GM10248 (cell line): ENCODE measurements around the gene FRZB.
A peak's percentile ranks its signal among the peaks of the same experiment; 100 is the strongest.
"Not testable (repeated sequence)": the region's sequence is repeated elsewhere in the genome, so short reads cannot be mapped to it uniquely, and the experiment has no call there.

Source experiments
- CTCF ChIA-PET: fragments of 300-600 bp; sonication (Branson Sonifier 250); formaldehyde crosslinking; extraction: SDS; loops from one replicate; lab custom pipeline; 2021; ENCODE audit warnings: antibody characterized with exemption; lab: Yijun Ruan, JAX
- POLR2A ChIA-PET: fragments of 350-650 bp; sonication (Branson Sonifier 250); formaldehyde crosslinking; extraction: SDS; loops from one replicate; lab custom pipeline; 2020; ENCODE audit warnings: antibody characterized with exemption; lab: Yijun Ruan, JAX
- DNase-seq: peaks from one replicate; pipeline ENCODE4 v3.0.0; 2012; ENCODE audit errors: extremely low spot score
- TF ChIP-seq, protein P1 (sequence below): IDR thresholded peaks from 2 replicates; pipeline ENCODE4 v1.5.1; 2012; ENCODE audit warnings: mild to moderate bottlenecking, low read depth; ENCODE audit errors: extremely low read depth, missing control alignments, control extremely low read depth

The FRZB gene

GRCh38 chr2:182885771-182886170 lies 19.3 kb upstream of the FRZB start:
- POLR2A ChIA-PET: no interaction called here
- TF ChIP-seq, protein P1, sequence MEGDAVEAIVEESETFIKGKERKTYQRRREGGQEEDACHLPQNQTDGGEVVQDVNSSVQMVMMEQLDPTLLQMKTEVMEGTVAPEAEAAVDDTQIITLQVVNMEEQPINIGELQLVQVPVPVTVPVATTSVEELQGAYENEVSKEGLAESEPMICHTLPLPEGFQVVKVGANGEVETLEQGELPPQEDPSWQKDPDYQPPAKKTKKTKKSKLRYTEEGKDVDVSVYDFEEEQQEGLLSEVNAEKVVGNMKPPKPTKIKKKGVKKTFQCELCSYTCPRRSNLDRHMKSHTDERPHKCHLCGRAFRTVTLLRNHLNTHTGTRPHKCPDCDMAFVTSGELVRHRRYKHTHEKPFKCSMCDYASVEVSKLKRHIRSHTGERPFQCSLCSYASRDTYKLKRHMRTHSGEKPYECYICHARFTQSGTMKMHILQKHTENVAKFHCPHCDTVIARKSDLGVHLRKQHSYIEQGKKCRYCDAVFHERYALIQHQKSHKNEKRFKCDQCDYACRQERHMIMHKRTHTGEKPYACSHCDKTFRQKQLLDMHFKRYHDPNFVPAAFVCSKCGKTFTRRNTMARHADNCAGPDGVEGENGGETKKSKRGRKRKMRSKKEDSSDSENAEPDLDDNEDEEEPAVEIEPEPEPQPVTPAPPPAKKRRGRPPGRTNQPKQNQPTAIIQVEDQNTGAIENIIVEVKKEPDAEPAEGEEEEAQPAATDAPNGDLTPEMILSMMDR: no peak
- CTCF ChIA-PET: no interaction called here
- DNase-seq: no peak

- no peak for DNase-seq
- POLR2A ChIA-PET: no interaction called here
- TF ChIP-seq, protein P1: no peak
- CTCF ChIA-PET: interaction anchor here (0.7 kb wide), 1 partner anchor 12 kb away, joined by 3 read pairs; no protein-coding TSS in a partner anchor
These were observed 17.0 kb upstream of the FRZB start for GRCh38 chr2:182883451-182883850.

DNA sequence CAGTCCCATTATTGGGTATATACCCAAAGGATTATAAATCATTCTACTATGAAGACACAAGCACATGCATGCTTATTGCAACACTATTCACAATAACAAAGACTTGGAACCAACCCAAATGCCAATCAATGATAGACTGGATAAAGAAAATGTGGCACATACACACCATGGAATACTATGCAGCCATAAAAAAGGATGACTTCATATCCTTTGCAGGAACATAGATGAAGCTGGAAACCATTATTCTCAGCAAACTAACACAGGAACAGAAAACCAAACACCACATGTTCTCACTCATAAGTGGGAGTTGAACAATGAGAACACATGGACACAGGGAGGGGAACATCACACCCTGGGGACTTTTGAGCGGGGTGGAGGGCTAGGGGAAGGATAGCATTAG lies 13.7 kb upstream of the FRZB start:
- CTCF ChIA-PET, DNase-seq, POLR2A ChIA-PET: not testable (repeated sequence)

DNA sequence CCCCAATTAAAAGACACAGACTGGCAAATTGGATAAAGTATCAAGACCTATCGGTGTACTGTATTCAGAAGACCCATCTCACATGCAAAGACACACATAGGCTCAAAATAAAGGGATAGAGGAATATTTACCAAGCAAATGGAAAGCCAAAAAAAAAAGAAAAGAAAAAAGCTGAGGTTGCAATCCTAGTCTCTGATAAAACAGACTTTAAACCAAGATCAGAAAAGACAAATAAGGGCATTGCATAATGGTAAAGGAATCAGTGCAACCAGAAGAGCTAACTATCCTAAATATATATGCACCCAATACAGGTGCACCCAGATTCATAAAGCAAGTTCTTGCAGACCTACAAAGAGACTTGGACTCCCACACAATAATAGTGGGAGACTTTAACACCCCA lies 10.2 kb upstream of the FRZB start:
- POLR2A ChIA-PET, CTCF ChIA-PET, DNase-seq: not testable (repeated sequence)

DNA sequence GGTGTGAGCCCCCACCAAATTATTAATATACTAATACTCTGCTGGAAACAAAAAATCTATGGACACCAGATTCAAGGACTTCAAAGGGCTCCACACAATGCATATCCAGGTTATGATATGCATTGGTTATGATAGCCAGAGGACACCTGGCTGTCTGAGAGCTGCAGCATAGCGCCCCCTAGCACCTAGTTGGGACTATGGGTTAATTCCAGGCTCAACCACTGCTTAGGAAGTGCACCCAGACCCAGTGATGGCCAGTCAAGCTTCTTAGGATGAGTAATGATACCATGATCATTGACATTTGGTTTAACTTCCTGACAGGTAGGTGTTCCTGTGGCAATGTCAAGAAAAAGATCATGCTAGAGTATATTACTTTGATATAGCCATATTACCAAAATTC lies 3.8 kb upstream of the FRZB start:
- TF ChIP-seq, protein P1: no peak
- POLR2A ChIA-PET: no interaction called here
- CTCF ChIA-PET: interaction anchor here (1.4 kb wide), 1 partner anchor 29 kb away, joined by 3 read pairs; no protein-coding TSS in a partner anchor
- DNase-seq: peak; percentile 12

DNA sequence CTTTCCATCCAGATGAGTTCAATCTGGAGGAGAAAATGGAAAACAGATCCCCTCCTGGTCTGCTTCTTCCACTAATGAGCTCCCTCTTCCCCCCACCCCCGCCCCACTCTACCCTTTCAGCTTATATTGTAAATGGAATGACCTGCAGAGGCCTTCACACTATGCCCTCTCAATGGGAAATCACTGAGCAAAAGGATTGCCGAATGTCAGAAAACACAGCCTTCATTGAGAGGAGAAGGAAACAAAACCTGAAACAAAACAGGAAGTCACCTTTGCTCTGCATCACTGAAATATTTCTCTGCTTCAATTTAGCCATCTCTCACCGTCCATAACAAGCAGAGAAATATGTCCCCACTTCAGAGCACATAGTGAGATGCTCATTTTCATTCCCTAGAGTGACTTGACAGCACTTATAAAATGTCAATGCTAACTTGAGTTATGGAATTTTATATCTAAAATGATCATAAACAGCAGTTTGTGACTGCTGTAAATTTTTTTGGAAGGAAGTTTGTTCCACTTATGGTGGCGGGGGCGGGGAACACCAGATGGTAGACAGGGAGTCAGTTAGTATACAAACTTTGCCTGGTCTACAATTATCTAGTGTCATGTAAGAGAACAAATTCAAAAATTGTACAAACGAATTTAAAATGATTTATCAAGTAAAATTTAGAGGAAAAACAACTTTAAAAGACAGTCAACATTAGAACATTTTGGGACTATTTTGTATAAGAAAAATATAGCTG lies 1.8 kb upstream of the FRZB start:
- TF ChIP-seq, protein P1: no peak
- CTCF ChIA-PET: interaction anchor here (1.0 to 1.6 kb wide), 2 partner anchors 23 to 42 kb away, joined by 3 read pairs; no protein-coding TSS in a partner anchor
- POLR2A ChIA-PET: no interaction called here
- peak; percentile 11 for DNase-seq

DNA sequence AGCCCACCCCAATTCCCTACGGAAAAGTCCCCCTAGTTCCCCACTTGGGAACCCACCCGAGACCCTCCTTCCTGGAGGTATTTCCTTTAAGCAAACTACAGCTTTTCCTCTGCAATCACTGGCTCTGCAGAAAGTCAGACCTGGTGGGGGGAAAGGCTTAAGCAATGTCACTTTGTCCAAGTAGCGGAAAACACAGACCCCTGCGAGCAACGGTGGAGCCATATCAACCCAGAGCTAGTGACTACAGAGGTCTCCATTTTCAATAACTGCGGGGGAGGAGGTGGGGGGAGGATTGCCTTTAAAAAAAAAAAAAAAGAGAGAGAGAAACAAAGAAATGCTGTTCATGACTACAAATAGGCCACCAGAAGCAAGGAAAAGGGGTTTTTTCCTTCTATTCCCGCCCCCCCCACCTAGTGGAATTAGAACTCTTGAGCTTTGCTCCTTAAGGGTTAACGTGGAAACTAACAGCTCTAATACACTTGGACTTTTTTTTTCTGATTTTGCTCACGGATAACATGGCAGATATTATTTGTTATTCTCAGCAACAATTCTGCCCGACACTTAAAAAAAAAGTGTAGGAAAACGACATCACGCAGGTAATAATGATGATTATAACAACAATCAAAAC lies 1.1 kb upstream of the FRZB start:
- ChIA-PET POLR2A (no interaction called here), CTCF (interaction anchor here (1.0 to 1.6 kb wide), 2 partner anchors 23 to 41 kb away, joined by 3 read pairs; no protein-coding TSS in a partner anchor)
- peak; percentile 7 for DNase-seq
- TF ChIP-seq, protein P1: no peak

DNA sequence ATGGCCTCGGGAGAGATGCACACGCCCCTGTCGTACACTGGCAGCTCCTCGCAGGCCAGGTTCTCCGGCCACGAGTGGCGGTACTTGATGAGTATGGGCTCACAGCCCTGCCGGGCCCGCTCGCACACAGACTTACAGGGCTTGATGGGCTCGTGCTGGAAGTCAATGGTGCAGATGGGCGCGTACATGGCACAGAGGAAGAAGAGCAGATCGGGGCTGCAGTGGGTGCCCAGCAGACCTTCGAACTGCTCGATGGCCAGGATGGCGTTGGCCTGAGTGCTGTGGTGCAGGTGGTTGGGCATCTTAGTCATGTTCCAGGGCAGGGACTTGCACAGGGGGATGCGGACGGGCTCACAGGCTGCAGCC lies 359 bp downstream of the FRZB start:
- TF ChIP-seq, protein P1: no peak
- POLR2A ChIA-PET: no interaction called here
- CTCF ChIA-PET: no interaction called here
- peak; percentile 7 for DNase-seq
